OCI-LY7 (cell line): ENCODE measurements around the gene SCAMP5. TPM values are rescaled to one million over a fixed set of nuclear protein-coding genes. Genes with fewer than 3 reads are reported as not detected.

Source experiments
- BruUV-seq: library from RNA; stranded (reverse); fragments of 400-500 nt; replicated peaks from 2 replicates; lab custom pipeline; 2021; lab: Mats Ljungman, UMichigan
- CTCF ChIA-PET: fragments of 300-600 bp; sonication (Branson Sonifier 250); formaldehyde crosslinking; loops from one replicate; lab custom pipeline; 2022; ENCODE audit warnings: antibody characterized with exemption; ENCODE audit not compliant: unreplicated experiment; lab: Charles Lee
- POLR2A ChIA-PET: fragments of 300-600 bp; sonication (Branson Sonifier 250); formaldehyde crosslinking; loops from one replicate; lab custom pipeline; 2022; ENCODE audit warnings: antibody characterized with exemption; lab: Charles Lee
- DNase-seq: peaks from one replicate; pipeline ENCODE4 v3.0.0-alpha.2; 2015; ENCODE audit warnings: low spot score
- H2AFZ ChIP-seq: fragments of 200-600 bp; sonication (generic), shearing (Covaris generic); 2 replicates; pipeline ENCODE4 v1.6.1; 2014; ENCODE audit warnings: mild to moderate bottlenecking, antibody characterized with exemption, low read length, moderate library complexity
- H3K27ac ChIP-seq: fragments of 200-600 bp; sonication (generic); 2 replicates; pipeline ENCODE4 v1.5.1; 2014; ENCODE audit warnings: mixed run types, low read depth, mild to moderate bottlenecking, moderate library complexity, low read length, inconsistent platforms; ENCODE audit not compliant: poor library complexity, severe bottlenecking
- H3K36me3 ChIP-seq: fragments of 200-600 bp; sonication (generic); 2 replicates; pipeline ENCODE4 v1.6.1; 2014; ENCODE audit warnings: mild to moderate bottlenecking, antibody characterized with exemption, low read length, moderate library complexity, mixed read lengths; ENCODE audit not compliant: insufficient read depth
- H3K4me1 ChIP-seq: fragments of 200-600 bp; sonication (generic); 2 replicates; pipeline ENCODE4 v1.5.1; 2014; ENCODE audit warnings: mild to moderate bottlenecking, low read length; ENCODE audit not compliant: insufficient read depth, poor library complexity, severe bottlenecking
- H3K4me2 ChIP-seq: fragments of 200-600 bp; sonication (generic); 2 replicates; pipeline ENCODE4 v1.6.1; 2014; ENCODE audit warnings: mild to moderate bottlenecking, low read length
- H3K4me3 ChIP-seq: fragments of 200-600 bp; sonication (generic); 2 replicates; pipeline ENCODE4 v1.5.1; 2014; ENCODE audit warnings: mild to moderate bottlenecking, low read depth, low read length; ENCODE audit not compliant: poor library complexity, severe bottlenecking
- H3K79me2 ChIP-seq: fragments of 200-600 bp; sonication (generic); 2 replicates; pipeline ENCODE4 v1.6.1; 2016; ENCODE audit warnings: low read depth, mild to moderate bottlenecking, low read length, moderate library complexity, mixed read lengths; ENCODE audit not compliant: insufficient read depth
- H3K9me2 ChIP-seq: fragments of 200-600 bp; sonication (generic); 2 replicates; pipeline ENCODE4 v1.6.1; 2016; ENCODE audit warnings: mild to moderate bottlenecking, low read length, mixed read lengths; ENCODE audit not compliant: insufficient read depth
- H3K9me3 ChIP-seq: fragments of 200-600 bp; sonication (generic); 2 replicates; pipeline ENCODE4 v1.6.1; 2014; ENCODE audit warnings: mild to moderate bottlenecking, mixed run types, low read length, mixed read lengths
- H4K20me1 ChIP-seq: fragments of 200-600 bp; sonication (generic); 2 replicates; pipeline ENCODE4 v1.6.1; 2014; ENCODE audit warnings: mild to moderate bottlenecking, antibody characterized with exemption, low read length, moderate library complexity, mixed read lengths; ENCODE audit not compliant: insufficient read depth
- EZH2phosphoT487 ChIP-seq: fragments of 200-600 bp; sonication (generic); IDR thresholded peaks from 2 replicates; pipeline ENCODE4 v1.6.1; 2018; ENCODE audit warnings: low read depth, borderline replicate concordance, mild to moderate bottlenecking, mixed run types, antibody characterized with exemption, low read length, moderate library complexity, mixed read lengths
- intact Hi-C: fragments of 100-400 bp; cut with micrococcal nuclease; formaldehyde crosslinking; loops from one replicate; pipeline ENCODE4 v1.10.0; 2022; ENCODE audit not compliant: unreplicated experiment
- total RNA-seq, 2 experiments: library from RNA; depleted of rRNA in 1 of 2; stranded (reverse); fragments of >200 nt in 1 of 2; shearing (Covaris generic) in 1 of 2; gene quantifications; 2 replicates each; pipeline ENCODE4 v1.2.3, GENCODE V29; 2014 to 2022
- TF ChIP-seq, protein P1 (sequence below): fragments of 200-600 bp; sonication (generic); conservative IDR thresholded peaks from 2 replicates; pipeline ENCODE4 v1.5.1; 2014; ENCODE audit warnings: mild to moderate bottlenecking, antibody characterized with exemption, low read length, moderate library complexity, mixed read lengths

Gene SCAMP5
- total RNA-seq, 2 experiments from 2014 or later: 29.4 to 43.7 TPM

DNA sequence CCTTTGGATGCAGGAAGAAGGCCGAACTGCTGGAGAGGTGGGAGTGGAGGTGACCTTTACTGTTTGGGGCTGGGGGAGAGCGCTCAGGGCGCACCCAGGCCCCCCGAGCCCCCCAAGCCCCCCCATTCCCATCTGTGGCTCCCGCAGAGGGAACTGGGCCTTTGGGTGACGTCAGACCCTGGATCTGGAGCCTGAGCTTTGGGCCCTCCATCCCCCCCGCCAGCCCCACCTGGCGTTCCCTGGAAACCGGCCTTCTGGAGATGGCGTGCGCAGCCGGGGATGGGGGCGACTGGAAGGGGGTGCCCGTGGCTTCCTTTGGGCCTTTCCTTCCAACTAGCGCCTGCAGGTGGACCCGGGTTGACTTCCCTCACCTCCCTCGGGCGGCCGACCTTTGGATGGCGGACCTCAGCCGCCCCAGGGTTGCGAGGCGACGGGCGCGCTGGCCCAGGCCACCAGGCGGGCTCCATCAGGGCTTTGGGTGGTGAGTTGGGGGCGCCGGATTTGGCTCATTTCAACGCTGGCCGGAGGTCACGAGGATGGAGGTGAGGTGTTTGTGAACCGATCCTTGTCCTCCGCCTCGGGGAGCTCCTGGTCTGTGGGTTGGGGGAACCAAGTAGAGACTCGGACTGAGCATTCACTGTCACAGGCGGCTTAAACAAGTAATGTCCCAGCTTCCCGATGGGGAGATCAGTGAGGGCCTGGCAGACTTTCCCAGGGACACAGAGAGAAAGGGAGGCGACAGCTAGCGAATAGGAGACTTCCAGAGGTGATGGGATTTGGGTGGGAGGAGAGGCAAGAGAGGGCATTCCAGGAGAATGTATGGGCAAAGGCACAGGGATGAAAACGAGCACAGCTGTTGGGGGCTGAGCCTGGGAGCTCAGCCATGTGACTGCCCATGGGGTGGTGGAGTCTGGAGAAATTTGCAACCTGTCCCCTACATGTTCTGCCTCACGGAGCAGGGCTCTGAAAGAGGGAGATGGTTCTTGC lies 709 bp downstream of the SCAMP5 start:
- Histone ChIP-seq H3K4me2 (peak overlapping the region; percentile 91), H3K36me3 (no peaks in the 10 kb centered on the region), H3K4me3 (peak overlapping the region; percentile 79), H3K27ac (no peak overlapping the region), H3K9me2 (no peaks in the 10 kb centered on the region), H3K79me2 (no peaks in the 10 kb centered on the region; the same call in 1 of the 2 replicates), H3K9me3 (no peaks in the 10 kb centered on the region), H2AFZ (peak overlapping the region; percentile 14; the same call in 1 of the 2 replicates), H4K20me1 (no peaks in the 10 kb centered on the region), H3K4me1 (peaks cover 24% of the 10 kb centered on the region)
- no TSS peak for BruUV-seq
- ChIA-PET POLR2A (interaction anchor here (0.5 to 1.7 kb wide), 2 partner anchors 11 to 1585 kb away, joined by 9 to 10 read pairs; no protein-coding TSS in a partner anchor), CTCF (interaction anchor here (0.7 kb wide), 1 partner anchor 11 kb away, joined by 4 read pairs; no protein-coding TSS in a partner anchor)
- intact Hi-C loops: no loop called here
- no peak for DNase-seq
- TF ChIP-seq, protein P1, sequence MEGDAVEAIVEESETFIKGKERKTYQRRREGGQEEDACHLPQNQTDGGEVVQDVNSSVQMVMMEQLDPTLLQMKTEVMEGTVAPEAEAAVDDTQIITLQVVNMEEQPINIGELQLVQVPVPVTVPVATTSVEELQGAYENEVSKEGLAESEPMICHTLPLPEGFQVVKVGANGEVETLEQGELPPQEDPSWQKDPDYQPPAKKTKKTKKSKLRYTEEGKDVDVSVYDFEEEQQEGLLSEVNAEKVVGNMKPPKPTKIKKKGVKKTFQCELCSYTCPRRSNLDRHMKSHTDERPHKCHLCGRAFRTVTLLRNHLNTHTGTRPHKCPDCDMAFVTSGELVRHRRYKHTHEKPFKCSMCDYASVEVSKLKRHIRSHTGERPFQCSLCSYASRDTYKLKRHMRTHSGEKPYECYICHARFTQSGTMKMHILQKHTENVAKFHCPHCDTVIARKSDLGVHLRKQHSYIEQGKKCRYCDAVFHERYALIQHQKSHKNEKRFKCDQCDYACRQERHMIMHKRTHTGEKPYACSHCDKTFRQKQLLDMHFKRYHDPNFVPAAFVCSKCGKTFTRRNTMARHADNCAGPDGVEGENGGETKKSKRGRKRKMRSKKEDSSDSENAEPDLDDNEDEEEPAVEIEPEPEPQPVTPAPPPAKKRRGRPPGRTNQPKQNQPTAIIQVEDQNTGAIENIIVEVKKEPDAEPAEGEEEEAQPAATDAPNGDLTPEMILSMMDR: no peak
- TF ChIP-seq EZH2phosphoT487: no peak

DNA sequence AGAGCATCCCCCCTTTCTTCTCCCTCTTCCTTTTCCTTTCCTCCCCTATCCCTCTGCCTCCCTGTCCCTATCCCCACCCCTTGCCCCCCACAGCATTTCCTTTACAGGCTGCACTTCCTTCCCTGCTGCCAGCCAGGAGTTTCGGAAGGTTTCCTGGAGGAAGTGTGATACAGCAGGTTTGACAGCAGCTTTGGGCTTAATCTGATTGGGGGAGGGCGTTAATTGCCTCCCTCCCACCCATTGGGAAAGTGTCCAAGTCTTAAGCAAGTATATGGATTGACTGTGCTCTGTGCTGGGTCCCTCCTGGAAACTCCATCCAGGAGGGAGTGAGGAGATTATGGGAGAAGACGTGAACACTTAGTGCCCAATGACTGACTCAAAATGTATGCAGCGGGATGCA lies 1.8 kb downstream of the SCAMP5 start:
- H3K4me2 ChIP-seq: peak overlapping the region; percentile 91
- DNase-seq: no peak
- H3K9me2 ChIP-seq: no peaks in the 10 kb centered on the region
- CTCF ChIA-PET: no interaction called here
- H2AFZ ChIP-seq: no peak overlapping the region
- no TSS peak for BruUV-seq
- no peaks in the 10 kb centered on the region; the same call in 1 of the 2 replicates for H3K79me2 ChIP-seq
- H3K4me1 ChIP-seq: peaks cover 26% of the 10 kb centered on the region
- POLR2A ChIA-PET: no interaction called here
- H3K9me3 ChIP-seq: no peaks in the 10 kb centered on the region
- TF ChIP-seq EZH2phosphoT487: no peak
- intact Hi-C loops: no loop called here
- no peaks in the 10 kb centered on the region for H4K20me1 ChIP-seq
- no peak overlapping the region for H3K27ac ChIP-seq
- H3K36me3 ChIP-seq: no peaks in the 10 kb centered on the region
- H3K4me3 ChIP-seq: no peak overlapping the region

DNA sequence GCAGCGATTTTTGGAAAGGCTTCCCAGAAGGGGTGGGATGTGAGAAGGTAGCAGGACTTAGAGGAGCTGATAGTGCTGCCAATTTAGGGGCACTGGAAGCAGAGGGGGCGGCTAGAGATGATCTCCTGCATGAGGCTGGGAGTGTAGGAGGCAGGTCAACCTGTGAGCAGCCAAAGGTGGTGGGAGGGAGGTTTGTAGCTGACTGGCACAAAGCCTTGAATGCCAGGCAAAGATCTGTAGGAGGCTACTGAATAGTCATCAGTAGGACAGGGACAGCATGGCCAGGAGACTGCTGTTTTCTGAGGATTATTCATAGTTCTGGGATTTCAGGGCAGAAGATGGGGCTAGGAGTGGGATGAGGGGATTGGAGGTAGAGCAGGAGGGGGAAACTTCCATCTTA lies 2.2 kb downstream of the SCAMP5 start:
- H3K4me3 ChIP-seq: no peak overlapping the region
- CTCF ChIA-PET: no interaction called here
- no peaks in the 10 kb centered on the region for H3K9me3 ChIP-seq
- H2AFZ ChIP-seq: no peak overlapping the region
- no peak for DNase-seq
- no peaks in the 10 kb centered on the region; the same call in 1 of the 2 replicates for H3K79me2 ChIP-seq
- TF ChIP-seq, protein P1: no peak
- TF ChIP-seq EZH2phosphoT487: no peak
- H3K36me3 ChIP-seq: no peaks in the 10 kb centered on the region
- POLR2A ChIA-PET: no interaction called here
- no peaks in the 10 kb centered on the region for H3K9me2 ChIP-seq
- intact Hi-C loops: no loop called here
- no TSS peak for BruUV-seq
- no peak overlapping the region for H3K27ac ChIP-seq
- peaks cover 30% of the 10 kb centered on the region for H3K4me1 ChIP-seq
- peak overlapping the region; percentile 91 for H3K4me2 ChIP-seq
- H4K20me1 ChIP-seq: no peaks in the 10 kb centered on the region
